PC-9 (cell line): ENCODE results near the gene MAGEA8. TPM values are rescaled to one million over a fixed set of nuclear protein-coding genes. Genes with fewer than 3 reads are reported as not detected.

ENCODE experiments used
- BruUV-seq: library from RNA; stranded (reverse); fragments of 400-500 nt; replicated peaks from 2 replicates; lab custom pipeline; 2021; lab: Mats Ljungman, UMichigan
- CTCF ChIA-PET: fragments of 300-600 bp; sonication (Branson Sonifier 250); formaldehyde crosslinking; loops from one replicate; lab custom pipeline; 2022; ENCODE audit warnings: antibody characterized with exemption; lab: Charles Lee
- POLR2A ChIA-PET: fragments of 300-600 bp; sonication (Branson Sonifier 250); formaldehyde crosslinking; loops from one replicate; lab custom pipeline; 2022; ENCODE audit warnings: antibody characterized with exemption; ENCODE audit not compliant: unreplicated experiment; lab: Charles Lee
- DNase-seq, 2 experiments: peaks; one replicate each; pipeline versions ENCODE4 v3.0.0 to v3.0.0-alpha.2; 2015 to 2022; ENCODE audit warnings: mixed read lengths in 1 of 2
- H2AFZ ChIP-seq: fragments of 200-600 bp; sonication (generic); 2 replicates; pipeline ENCODE4 v1.8.1; 2017; ENCODE audit warnings: antibody characterized with exemption
- H3F3A ChIP-seq: fragments of 200-600 bp; sonication (generic); 2 replicates; pipeline ENCODE4 v1.8.1; 2017; ENCODE audit warnings: antibody characterized with exemption, mild to moderate bottlenecking, low read depth; ENCODE audit not compliant: insufficient read depth
- H3K27ac ChIP-seq: fragments of 200-600 bp; sonication (generic); 2 replicates; pipeline ENCODE4 v1.6.1; 2016; ENCODE audit warnings: mixed run types
- H3K27me3 ChIP-seq: fragments of 200-600 bp; sonication (generic); 2 replicates; pipeline ENCODE4 v1.6.1; 2016; ENCODE audit warnings: low read depth, mixed run types; ENCODE audit not compliant: insufficient read depth
- H3K36me3 ChIP-seq: fragments of 200-600 bp; sonication (generic); 2 replicates; pipeline ENCODE4 v1.6.1; 2016; ENCODE audit warnings: low read depth, mixed run types
- H3K4me1 ChIP-seq: fragments of 200-600 bp; sonication (generic); replicated peaks from 2 replicates; pipeline ENCODE4 v1.6.1; 2016; ENCODE audit warnings: mixed run types; ENCODE audit not compliant: insufficient read depth
- H3K4me2 ChIP-seq: fragments of 200-600 bp; sonication (generic); 2 replicates; pipeline ENCODE4 v1.6.1; 2017; ENCODE audit warnings: mixed run types
- H3K4me3 ChIP-seq: fragments of 200-600 bp; sonication (generic); 2 replicates; pipeline ENCODE4 v1.6.1; 2016; ENCODE audit warnings: mixed run types
- H3K79me2 ChIP-seq: fragments of 200-600 bp; sonication (generic); 2 replicates; pipeline ENCODE4 v1.6.1; 2017; ENCODE audit warnings: low read depth, mixed run types
- H3K9me2 ChIP-seq: fragments of 200-600 bp; sonication (generic); 2 replicates; pipeline ENCODE4 v1.8.1; 2017; ENCODE audit warnings: mild to moderate bottlenecking; ENCODE audit not compliant: insufficient read depth
- H3K9me3 ChIP-seq: fragments of 200-600 bp; sonication (generic); 2 replicates; pipeline ENCODE4 v1.8.1; 2016; ENCODE audit warnings: low read depth; ENCODE audit not compliant: insufficient read depth
- H4K20me1 ChIP-seq: fragments of 200-600 bp; sonication (generic); 2 replicates; pipeline ENCODE4 v1.8.1; 2017; ENCODE audit not compliant: insufficient read depth
- CTCF ChIP-seq: fragments of 200-600 bp; sonication (generic); conservative IDR thresholded peaks from 2 replicates; pipeline ENCODE4 v1.6.1; 2017; ENCODE audit warnings: mixed run types, antibody characterized with exemption, mild to moderate bottlenecking, moderate library complexity
- EZH2 ChIP-seq: fragments of 200-600 bp; sonication (generic); IDR thresholded peaks from 2 replicates; pipeline ENCODE4 v1.8.0; 2017; ENCODE audit warnings: antibody characterized with exemption, low read depth
- intact Hi-C: fragments of 100-400 bp; cut with micrococcal nuclease; formaldehyde crosslinking; loops from one replicate; pipeline ENCODE4 v1.10.0; 2022; ENCODE audit not compliant: unreplicated experiment
- total RNA-seq: library from RNA; stranded (reverse); gene quantifications from 2 replicates; pipeline ENCODE4 v1.2.3, GENCODE V29; 2021

Gene MAGEA8
- total RNA-seq, 1 experiment from 2014 or later: not detected

GRCh38 chrX:149837167-149837566 is 43.8 kb upstream of the MAGEA8 start:
- no peak for DNase-seq
- no peaks in the 10 kb centered on the region for H4K20me1 ChIP-seq
- CTCF ChIA-PET: no interaction called here
- no peaks in the 10 kb centered on the region for H3K79me2 ChIP-seq
- H3K4me2 ChIP-seq: no peak overlapping the region
- H3F3A ChIP-seq: no peaks in the 10 kb centered on the region
- no peaks in the 10 kb centered on the region for H3K9me3 ChIP-seq
- no TSS peak for BruUV-seq
- no peak overlapping the region for H3K27ac ChIP-seq
- H3K36me3 ChIP-seq: no peaks in the 10 kb centered on the region
- H3K27me3 ChIP-seq: no peaks in the 10 kb centered on the region
- no peak overlapping the region for H2AFZ ChIP-seq
- H3K4me3 ChIP-seq: no peak overlapping the region
- H3K9me2 ChIP-seq: no peaks in the 10 kb centered on the region
- POLR2A ChIA-PET: no interaction called here
- H3K4me1 ChIP-seq: no peaks in the 10 kb centered on the region
- intact Hi-C loops: no loop called here
- TF ChIP-seq CTCF: no peak
- TF ChIP-seq EZH2: no peak

- no peak overlapping the region for H2AFZ ChIP-seq
Observed at GRCh38 chrX:149837639-149838038, 43.3 kb upstream of the MAGEA8 start.

GRCh38 chrX:149841929-149842328 is 39.1 kb upstream of the MAGEA8 start:
- H3K4me3 ChIP-seq: no peak overlapping the region
- no peaks in the 10 kb centered on the region for H3K36me3 ChIP-seq
- no peaks in the 10 kb centered on the region for H3K27me3 ChIP-seq
- CTCF ChIA-PET: no interaction called here
- H3K9me3 ChIP-seq: no peaks in the 10 kb centered on the region
- no peak overlapping the region for H3K4me2 ChIP-seq
- TF ChIP-seq CTCF (no peak), EZH2 (no peak)
- BruUV-seq: no TSS peak
- H3K9me2 ChIP-seq: no peaks in the 10 kb centered on the region; the same call in 1 of the 2 replicates
- intact Hi-C loops: no loop called here
- H3K27ac ChIP-seq: no peak overlapping the region
- H4K20me1 ChIP-seq: no peaks in the 10 kb centered on the region
- H3K4me1 ChIP-seq: no peaks in the 10 kb centered on the region
- no peak for DNase-seq
- no peaks in the 10 kb centered on the region for H3F3A ChIP-seq
- H3K79me2 ChIP-seq: no peaks in the 10 kb centered on the region
- POLR2A ChIA-PET: no interaction called here
- no peak overlapping the region for H2AFZ ChIP-seq

More at GRCh38 chrX:149837639-149838038, 43.3 kb upstream of the MAGEA8 start:
- no peaks in the 10 kb centered on the region for H3F3A ChIP-seq
- H3K36me3 ChIP-seq: no peaks in the 10 kb centered on the region
- no peaks in the 10 kb centered on the region for H3K79me2 ChIP-seq
- H3K9me2 ChIP-seq: no peaks in the 10 kb centered on the region
- BruUV-seq: no TSS peak
- ChIA-PET POLR2A (no interaction called here), CTCF (no interaction called here)
- no peak overlapping the region for H3K4me2 ChIP-seq
- H4K20me1 ChIP-seq: no peaks in the 10 kb centered on the region
- no peak for DNase-seq
- no peaks in the 10 kb centered on the region for H3K9me3 ChIP-seq
- intact Hi-C loops: no loop called here
- H3K4me3 ChIP-seq: no peak overlapping the region
- no peaks in the 10 kb centered on the region for H3K4me1 ChIP-seq
- no peak for TF ChIP-seq EZH2
- no peaks in the 10 kb centered on the region for H3K27me3 ChIP-seq
- H3K27ac ChIP-seq: no peak overlapping the region

GRCh38 chrX:149845385-149845784 is 35.6 kb upstream of the MAGEA8 start:
- Histone ChIP-seq H2AFZ (no peak overlapping the region), H3K4me2 (no peak overlapping the region), H3K27ac (no peak overlapping the region), H4K20me1 (no peaks in the 10 kb centered on the region), H3K4me3 (no peak overlapping the region), H3K9me3 (no peaks in the 10 kb centered on the region), H3F3A (no peaks in the 10 kb centered on the region), H3K79me2 (no peaks in the 10 kb centered on the region), H3K9me2 (no peaks in the 10 kb centered on the region; the same call in 1 of the 2 replicates), H3K4me1 (no peaks in the 10 kb centered on the region), H3K36me3 (no peaks in the 10 kb centered on the region), H3K27me3 (peaks cover 27% of the 10 kb centered on the region)
- no TSS peak for BruUV-seq
- no peak for DNase-seq
- ChIA-PET POLR2A (no interaction called here), CTCF (no interaction called here)
- TF ChIP-seq CTCF (no peak), EZH2 (no peak)
- intact Hi-C loops: no loop called here
